ENCODE measurements around the gene CSPG4. TPM values are rescaled to one million over a fixed set of nuclear protein-coding genes. Genes with fewer than 3 reads are reported as not detected.
A peak's percentile ranks its signal among the peaks of the same experiment; 100 is the strongest.
"Not testable (repeated sequence)": the region's sequence is repeated elsewhere in the genome, so short reads cannot be mapped to it uniquely, and the experiment has no call there.

CSPG4 gene
- total RNA-seq, 1 experiment from 2014 or later = 17.5 TPM

DNA sequence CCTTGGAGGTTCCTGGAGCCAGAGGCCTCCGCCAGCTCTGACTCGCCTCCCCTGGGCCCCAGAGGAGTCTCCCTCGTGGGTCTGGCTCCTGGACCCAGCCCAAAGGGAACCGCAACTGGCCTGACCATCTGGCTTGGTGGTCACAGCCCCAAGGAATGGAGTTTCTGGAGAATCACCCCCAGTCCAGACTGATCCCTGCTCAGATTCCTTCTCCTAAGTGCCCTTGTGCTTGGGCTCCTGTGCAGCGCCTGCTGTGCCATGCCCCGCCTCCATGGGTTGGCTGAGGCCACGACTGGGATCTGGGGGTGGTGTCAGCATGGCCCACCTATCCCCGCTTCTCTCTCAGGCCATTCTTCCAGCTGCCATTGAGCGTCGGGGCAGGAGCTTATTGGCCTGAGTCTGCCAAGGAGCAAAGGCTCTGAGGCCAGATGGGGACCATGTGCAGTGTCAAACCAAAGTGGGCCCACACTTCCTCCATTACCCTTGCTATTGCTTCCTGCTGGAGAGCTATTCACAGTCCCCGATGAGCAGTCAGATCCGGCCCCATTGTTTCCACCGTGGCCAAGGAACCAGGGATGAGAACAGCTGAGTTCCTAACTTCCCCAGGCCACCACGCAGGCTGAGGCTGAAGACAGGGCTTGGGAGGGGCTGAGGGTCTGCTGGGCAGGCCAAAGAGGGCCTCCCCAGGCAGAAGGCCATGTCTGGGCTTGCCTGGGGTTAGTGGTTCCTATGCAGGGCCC, 19.0 kb downstream of the CSPG4 start:
- no peak for DNase-seq (ENCODE audit: low read depth, low spot score)
- no peaks in the 10 kb centered on the region for H3K36me3 ChIP-seq (ENCODE audit: control insufficient read depth, insufficient read depth, low read length)
- in situ Hi-C loops (cut with HindIII; ENCODE audit: low pct_unique_long_range_greater_than_20kb, low sequenced_read_pairs) = no loop called here
- ChIA-PET CTCF (interaction anchor here (0.8 to 0.9 kb wide), 2 partner anchors 32 to 108 kb away, joined by 3 to 10 read pairs; no protein-coding TSS in a partner anchor), POLR2A (no interaction called here)
- no peaks in the 10 kb centered on the region for H3K27me3 ChIP-seq (ENCODE audit: control insufficient read depth, insufficient read depth, low read length)
- H3K4me3 ChIP-seq (ENCODE audit: low read depth in 2 of 2, low read length in 2 of 2) = no peak overlapping the region
- peaks cover 33% of the 10 kb centered on the region for H3K4me1 ChIP-seq (ENCODE audit: control insufficient read depth, insufficient read depth, low read length)
- BruUV-seq (replicated peaks) = no TSS peak
- no peaks in the 10 kb centered on the region for H3K9me3 ChIP-seq (ENCODE audit: control insufficient read depth, insufficient read depth, low read depth, low read length)
- TF ChIP-seq TCF7L2 (IDR thresholded peaks at IDR 0.05; ENCODE audit: low read depth, low read length) (no peak), POLR2AphosphoS5 (IDR thresholded peaks at IDR 0.05; ENCODE audit: low read depth, low read length) (no peak), REST (IDR thresholded peaks at IDR 0.05; ENCODE audit: insufficient read depth in 1 of 2, low read depth in 2 of 2, low read length in 1 of 2) (no peak), CTCF (IDR thresholded peaks at IDR 0.05) (no peak), SIN3A (IDR thresholded peaks at IDR 0.05; ENCODE audit: borderline replicate concordance, insufficient read depth, low read depth, low read length) (no peak)
- no peak for ATAC-seq
- intact Hi-C loops (cut with micrococcal nuclease; ENCODE audit: unreplicated experiment) = no loop called here
- peak overlapping the region; percentile 74 for H3K27ac ChIP-seq (ENCODE audit: low read length)

DNA sequence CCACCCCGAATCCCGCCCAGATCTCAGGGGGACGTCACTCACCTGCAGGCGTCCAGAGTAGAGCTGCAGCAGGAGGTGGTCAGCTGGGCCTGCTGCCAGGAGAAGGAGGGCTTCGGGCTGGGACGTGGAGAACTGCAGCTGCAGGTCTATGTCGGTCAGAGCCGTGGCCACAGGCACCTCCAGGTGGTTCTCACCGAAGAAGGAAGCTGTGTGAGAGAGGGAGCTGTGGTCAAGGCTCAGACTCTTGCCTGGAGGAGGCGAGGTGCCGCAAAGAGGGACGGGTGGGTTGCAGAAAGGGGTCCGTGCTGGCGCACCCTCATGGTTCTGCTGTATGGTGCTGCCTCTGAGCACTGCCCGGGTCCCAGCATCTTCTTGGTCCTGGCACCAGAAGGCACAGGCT, 19.6 kb downstream of the CSPG4 start:
- H3K27me3 ChIP-seq (ENCODE audit: control insufficient read depth, insufficient read depth, low read length); ATAC-seq; H3K9me3 ChIP-seq (ENCODE audit: control insufficient read depth, insufficient read depth, low read depth, low read length); in situ Hi-C loops (cut with HindIII; ENCODE audit: low pct_unique_long_range_greater_than_20kb, low sequenced_read_pairs); H3K36me3 ChIP-seq (ENCODE audit: control insufficient read depth, insufficient read depth, low read length); intact Hi-C loops (cut with micrococcal nuclease; ENCODE audit: unreplicated experiment); DNase-seq (ENCODE audit: low read depth, low spot score); POLR2A ChIA-PET; CTCF ChIA-PET; BruUV-seq (replicated peaks); H3K4me3 ChIP-seq (ENCODE audit: low read depth in 2 of 2, low read length in 2 of 2): not testable (repeated sequence)
- H3K4me1 ChIP-seq (ENCODE audit: control insufficient read depth, insufficient read depth, low read length) = peaks cover 33% of the 10 kb centered on the region
- H3K27ac ChIP-seq (ENCODE audit: low read length) = peak overlapping the region; percentile 74; the same call in 1 of the 2 replicates

DNA sequence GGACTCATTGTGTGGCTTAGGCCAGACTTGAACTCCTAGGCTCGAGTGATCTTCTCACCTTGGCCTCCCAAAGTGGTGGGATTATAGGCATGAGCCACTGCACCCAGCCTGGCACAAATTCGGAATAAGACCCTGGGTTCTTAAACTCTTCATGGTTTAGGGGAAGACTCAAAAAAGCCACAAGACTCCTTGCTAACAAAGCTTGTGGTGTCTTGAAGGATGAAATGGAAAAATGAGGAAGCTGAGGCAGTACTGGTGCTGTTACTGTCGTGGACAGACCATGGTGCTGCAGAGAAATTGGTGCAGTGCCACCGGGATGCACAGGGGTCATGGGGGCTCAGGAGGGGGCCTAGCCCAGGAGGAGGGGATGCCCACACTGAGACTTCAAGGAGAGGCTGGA, 20.3 kb downstream of the CSPG4 start:
- intact Hi-C loops (cut with micrococcal nuclease; ENCODE audit: unreplicated experiment); in situ Hi-C loops (cut with HindIII; ENCODE audit: low pct_unique_long_range_greater_than_20kb, low sequenced_read_pairs); H3K27ac ChIP-seq (ENCODE audit: low read length); H3K36me3 ChIP-seq (ENCODE audit: control insufficient read depth, insufficient read depth, low read length); DNase-seq (ENCODE audit: low read depth, low spot score); H3K9me3 ChIP-seq (ENCODE audit: control insufficient read depth, insufficient read depth, low read depth, low read length); BruUV-seq (replicated peaks); POLR2A ChIA-PET; H3K27me3 ChIP-seq (ENCODE audit: control insufficient read depth, insufficient read depth, low read length); ATAC-seq; H3K4me3 ChIP-seq (ENCODE audit: low read depth in 2 of 2, low read length in 2 of 2); CTCF ChIA-PET: not testable (repeated sequence)
- peaks cover 33% of the 10 kb centered on the region for H3K4me1 ChIP-seq (ENCODE audit: control insufficient read depth, insufficient read depth, low read length)

- H3K4me3 ChIP-seq (ENCODE audit: low read depth in 2 of 2, low read length in 2 of 2); CTCF ChIA-PET; in situ Hi-C loops (cut with HindIII; ENCODE audit: low pct_unique_long_range_greater_than_20kb, low sequenced_read_pairs); DNase-seq (ENCODE audit: low read depth, low spot score); H3K27me3 ChIP-seq (ENCODE audit: control insufficient read depth, insufficient read depth, low read length); H3K9me3 ChIP-seq (ENCODE audit: control insufficient read depth, insufficient read depth, low read depth, low read length); BruUV-seq (replicated peaks); POLR2A ChIA-PET; H3K27ac ChIP-seq (ENCODE audit: low read length); H3K36me3 ChIP-seq (ENCODE audit: control insufficient read depth, insufficient read depth, low read length); ATAC-seq: not testable (repeated sequence)
- intact Hi-C loops (cut with micrococcal nuclease; ENCODE audit: unreplicated experiment) = loop anchor here (5.0 kb wide), 1 partner anchor 113 kb away; no protein-coding TSS in a partner anchor
- peaks cover 11% of the 10 kb centered on the region for H3K4me1 ChIP-seq (ENCODE audit: control insufficient read depth, insufficient read depth, low read length)
Observed at GRCh38 chr15:75689429-75689828, 23.2 kb downstream of the CSPG4 start.

Data from Panc1 (cell line).